Panc1 (cell line): ENCODE results near the gene RBM45. TPM values are rescaled to one million over a fixed set of nuclear protein-coding genes. Genes with fewer than 3 reads are reported as not detected.

ENCODE experiments used
- ATAC-seq: fragments of 200-7000 bp; cut with Tn5 transposase; 2 replicates; pipeline ENCODE4 v1.9.1; 2020; ENCODE audit warnings: mild to moderate bottlenecking, moderate library complexity
- BruUV-seq: library from RNA; stranded (reverse); fragments of 400-500 nt; replicated peaks from 2 replicates; lab custom pipeline; 2021; lab: Mats Ljungman, UMichigan
- CTCF ChIA-PET: fragments of 300-600 bp; sonication (Branson Sonifier 250); formaldehyde crosslinking; loops from one replicate; lab custom pipeline; 2022; ENCODE audit warnings: antibody characterized with exemption; lab: Charles Lee
- POLR2A ChIA-PET: fragments of 300-600 bp; sonication (Branson Sonifier 250); formaldehyde crosslinking; loops from one replicate; lab custom pipeline; 2022; ENCODE audit warnings: antibody characterized with exemption; lab: Charles Lee
- DNase-seq: peaks from one replicate; pipeline ENCODE4 v3.0.0-alpha.2; 2010; ENCODE audit warnings: low read depth, low spot score
- H3K27ac ChIP-seq: 2 replicates; pipeline ENCODE4 v1.5.1; 2011; ENCODE audit warnings: mild to moderate bottlenecking, low read length, inconsistent platforms
- H3K27me3 ChIP-seq: fragments of 200-500 bp; sonication (Bioruptor generic); 2 replicates; pipeline ENCODE4 v1.6.0; 2014; ENCODE audit warnings: low read length, inconsistent platforms; ENCODE audit not compliant: control insufficient read depth, insufficient read depth
- H3K36me3 ChIP-seq: fragments of 200-500 bp; sonication (Bioruptor generic); 2 replicates; pipeline ENCODE4 v1.5.1; 2014; ENCODE audit warnings: inconsistent platforms, mild to moderate bottlenecking, low read length, moderate library complexity; ENCODE audit not compliant: control insufficient read depth, insufficient read depth
- H3K4me1 ChIP-seq: 2 replicates; pipeline ENCODE4 v1.5.1; 2011; ENCODE audit warnings: inconsistent platforms, mild to moderate bottlenecking, low read length, moderate library complexity; ENCODE audit not compliant: control insufficient read depth, insufficient read depth
- H3K4me3 ChIP-seq, 2 experiments: 2 replicates each; pipeline ENCODE4 v1.5.1; 2011 to 2012; ENCODE audit warnings: low read depth in 2 of 2, low read length in 2 of 2, mild to moderate bottlenecking in 2 of 2, inconsistent platforms in 1 of 2, moderate library complexity in 1 of 2
- H3K9me3 ChIP-seq: fragments of 200-500 bp; sonication (Bioruptor generic); 2 replicates; pipeline ENCODE4 v1.5.1; 2014; ENCODE audit warnings: low read depth, mild to moderate bottlenecking, inconsistent platforms, low read length, moderate library complexity; ENCODE audit not compliant: control insufficient read depth, insufficient read depth
- CTCF ChIP-seq: fragments of 450-650 bp; IDR thresholded peaks from 2 replicates; pipeline ENCODE4 v1.5.1; 2017; ENCODE audit warnings: mild to moderate bottlenecking
- POLR2AphosphoS5 ChIP-seq: IDR thresholded peaks from 2 replicates; pipeline ENCODE4 v1.6.1; 2012; ENCODE audit warnings: mild to moderate bottlenecking, low read depth, low read length, moderate library complexity
- REST ChIP-seq, 2 experiments: IDR thresholded peaks; 2 replicates each; pipeline ENCODE4 v1.6.1; 2011 to 2012; ENCODE audit warnings: low read depth in 2 of 2, control low read depth in 1 of 2, low read length in 1 of 2, mild to moderate bottlenecking in 1 of 2, moderate library complexity in 1 of 2; ENCODE audit not compliant: insufficient read depth in 1 of 2
- SIN3A ChIP-seq: IDR thresholded peaks from 2 replicates; pipeline ENCODE4 v1.6.1; 2012; ENCODE audit warnings: low read depth, mild to moderate bottlenecking, low read length, moderate library complexity, borderline replicate concordance; ENCODE audit not compliant: insufficient read depth
- TCF7L2 ChIP-seq: IDR thresholded peaks from 2 replicates; pipeline ENCODE4 v1.6.1; 2011; ENCODE audit warnings: mild to moderate bottlenecking, low read depth, low read length, inconsistent platforms
- in situ Hi-C: cut with HindIII; loops from 2 replicates; pipeline ENCODE4 v1.10.0; 2016; ENCODE audit warnings: low sequenced_read_pairs, low pct_unique_long_range_greater_than_20kb
- intact Hi-C: fragments of 100-400 bp; cut with micrococcal nuclease; formaldehyde crosslinking; loops from one replicate; pipeline ENCODE4 v1.10.0; 2022; ENCODE audit not compliant: unreplicated experiment
- total RNA-seq: library from RNA; stranded (reverse); gene quantifications from one replicate; pipeline ENCODE4 v1.2.1, GENCODE V29; 2021; ENCODE audit not compliant: unreplicated experiment

Gene RBM45
- total RNA-seq, 1 experiment from 2014 or later: 14.1 TPM

- POLR2A ChIA-PET: no interaction called here
- Histone ChIP-seq H3K9me3 (no peaks in the 10 kb centered on the region), H3K4me1 (no peaks in the 10 kb centered on the region), H3K27ac (no peak overlapping the region), H3K27me3 (peaks cover 2% of the 10 kb centered on the region; the same call in 1 of the 2 replicates), H3K36me3 (no peaks in the 10 kb centered on the region), H3K4me3 (no peak overlapping the region)
- DNase-seq (no peak), ATAC-seq (no peak)
- TF ChIP-seq SIN3A (no peak), POLR2AphosphoS5 (no peak), TCF7L2 (no peak), REST (IDR thresholded peaks at IDR 0.05; ENCODE audit: insufficient read depth in 1 of 2, low read depth in 2 of 2, low read length in 1 of 2) (no peak), CTCF (no peak)
- CTCF ChIA-PET: no interaction called here
- in situ Hi-C loops (no loop called here), intact Hi-C loops (no loop called here)
- BruUV-seq: no TSS peak
These were observed 51.7 kb downstream of the RBM45 start for GRCh38 chr2:178163911-178164310.

GRCh38 chr2:178173657-178174056 lies 61.4 kb downstream of the RBM45 start:
- TF ChIP-seq REST (IDR thresholded peaks at IDR 0.05; ENCODE audit: insufficient read depth in 1 of 2, low read depth in 2 of 2, low read length in 1 of 2): no peak
- Histone ChIP-seq H3K27ac (no peak overlapping the region), H3K4me3 (no peak overlapping the region), H3K4me1 (no peaks in the 10 kb centered on the region), H3K36me3 (no peaks in the 10 kb centered on the region), H3K27me3 (no peaks in the 10 kb centered on the region), H3K9me3 (no peaks in the 10 kb centered on the region)
- in situ Hi-C loops (no loop called here), intact Hi-C loops (no loop called here)
- BruUV-seq: no TSS peak
- ATAC-seq: no peak
- DNase-seq: no peak
- POLR2A ChIA-PET: no interaction called here
- CTCF ChIA-PET: no interaction called here
